ENCODE data around the gene SVIL.
"Not testable (repeated sequence)": the region's sequence is repeated elsewhere in the genome, so short reads cannot be mapped to it uniquely, and the experiment has no call there.

SVIL gene

GRCh38 chr10:29452546-29452945 lies 182.2 kb downstream of the SVIL start:
- DNase-seq (ENCODE audit: low spot score): no peak

- no peak for DNase-seq (ENCODE audit: low spot score)
Measured at GRCh38 chr10:29451946-29452345, 182.8 kb downstream of the SVIL start.

GRCh38 chr10:29450405-29450804 lies 184.4 kb downstream of the SVIL start:
- no peak for DNase-seq (ENCODE audit: low spot score)

- DNase-seq (ENCODE audit: low spot score): peak; percentile 88
Measured at GRCh38 chr10:29448756-29449592, 185.8 kb downstream of the SVIL start.

- no peak for DNase-seq (ENCODE audit: low spot score)
Measured at GRCh38 chr10:29448125-29448524, 186.6 kb downstream of the SVIL start.

GRCh38 chr10:29446327-29446726 lies 188.4 kb downstream of the SVIL start:
- DNase-seq (ENCODE audit: low spot score): no peak

GRCh38 chr10:29443745-29444523 lies 190.8 kb downstream of the SVIL start:
- DNase-seq (ENCODE audit: low spot score): no peak

GRCh38 chr10:29440981-29441380 lies 193.8 kb downstream of the SVIL start:
- no peak for DNase-seq (ENCODE audit: low spot score)

- not testable (repeated sequence) for DNase-seq (ENCODE audit: low spot score)
Measured at GRCh38 chr10:29439005-29439404, 195.8 kb downstream of the SVIL start.

- no peak for DNase-seq (ENCODE audit: low spot score)
Measured at GRCh38 chr10:29438271-29438670, 196.5 kb downstream of the SVIL start.

GRCh38 chr10:29437871-29438270 lies 196.9 kb downstream of the SVIL start:
- no peak for DNase-seq (ENCODE audit: low spot score)

GRCh38 chr10:29435809-29436501 lies 198.8 kb downstream of the SVIL start:
- DNase-seq (ENCODE audit: low spot score): no peak

GRCh38 chr10:29434111-29434510 lies 200.7 kb downstream of the SVIL start:
- DNase-seq (ENCODE audit: low spot score): no peak

GRCh38 chr10:29431711-29432110 lies 203.1 kb downstream of the SVIL start:
- no peak for DNase-seq (ENCODE audit: low spot score)

- DNase-seq (ENCODE audit: low spot score): no peak
Measured at GRCh38 chr10:29430101-29430500, 204.7 kb downstream of the SVIL start.

GRCh38 chr10:29428486-29428885 lies 206.3 kb downstream of the SVIL start:
- DNase-seq (ENCODE audit: low spot score): no peak

GRCh38 chr10:29427667-29428066 lies 207.1 kb downstream of the SVIL start:
- DNase-seq (ENCODE audit: low spot score): no peak

- no peak for DNase-seq (ENCODE audit: low spot score)
Measured at GRCh38 chr10:29426420-29426819, 208.4 kb downstream of the SVIL start.

GRCh38 chr10:29424017-29424416 lies 210.8 kb downstream of the SVIL start:
- no peak for DNase-seq (ENCODE audit: low spot score)

- no peak for DNase-seq (ENCODE audit: low spot score)
Measured at GRCh38 chr10:29420744-29421143, 214.0 kb downstream of the SVIL start.

GRCh38 chr10:29417324-29417723 lies 217.4 kb downstream of the SVIL start:
- DNase-seq (ENCODE audit: low spot score): no peak

GRCh38 chr10:29415876-29416275 lies 218.9 kb downstream of the SVIL start:
- no peak for DNase-seq (ENCODE audit: low spot score)

- DNase-seq (ENCODE audit: low spot score): no peak
Measured at GRCh38 chr10:29414501-29414900, 220.3 kb downstream of the SVIL start.
